ENCODE results near the gene CHRNA9. TPM values are rescaled to one million over a fixed set of nuclear protein-coding genes. Genes with fewer than 3 reads are reported as not detected.

Gene CHRNA9
- total RNA-seq, 4 donors from 2014 or later = not detected

GRCh38 chr4:40329805-40330204 is 5.3 kb upstream of the CHRNA9 start:
- Histone ChIP-seq H3K27ac (no peak overlapping the region), H3K36me3 (no peaks in the 10 kb centered on the region), H3K9me3 (no peaks in the 10 kb centered on the region), H3K4me3 (no peak overlapping the region), H3K4me1 (peaks cover 0 to 6% (median 0%) of the 10 kb centered on the region in 3 donors), H3K27me3 (no peaks in the 10 kb centered on the region)
- intact Hi-C loops (cut with DNase I) = no loop called here
- 90 to 93% methylated on average over 7 of the region's 7 CpGs for whole genome bisulfite sequencing, 2 donors
- no peak for DNase-seq
- TF ChIP-seq POLR2A (IDR thresholded peaks at IDR 0.05) = no peak
- TF ChIP-seq, protein P1, sequence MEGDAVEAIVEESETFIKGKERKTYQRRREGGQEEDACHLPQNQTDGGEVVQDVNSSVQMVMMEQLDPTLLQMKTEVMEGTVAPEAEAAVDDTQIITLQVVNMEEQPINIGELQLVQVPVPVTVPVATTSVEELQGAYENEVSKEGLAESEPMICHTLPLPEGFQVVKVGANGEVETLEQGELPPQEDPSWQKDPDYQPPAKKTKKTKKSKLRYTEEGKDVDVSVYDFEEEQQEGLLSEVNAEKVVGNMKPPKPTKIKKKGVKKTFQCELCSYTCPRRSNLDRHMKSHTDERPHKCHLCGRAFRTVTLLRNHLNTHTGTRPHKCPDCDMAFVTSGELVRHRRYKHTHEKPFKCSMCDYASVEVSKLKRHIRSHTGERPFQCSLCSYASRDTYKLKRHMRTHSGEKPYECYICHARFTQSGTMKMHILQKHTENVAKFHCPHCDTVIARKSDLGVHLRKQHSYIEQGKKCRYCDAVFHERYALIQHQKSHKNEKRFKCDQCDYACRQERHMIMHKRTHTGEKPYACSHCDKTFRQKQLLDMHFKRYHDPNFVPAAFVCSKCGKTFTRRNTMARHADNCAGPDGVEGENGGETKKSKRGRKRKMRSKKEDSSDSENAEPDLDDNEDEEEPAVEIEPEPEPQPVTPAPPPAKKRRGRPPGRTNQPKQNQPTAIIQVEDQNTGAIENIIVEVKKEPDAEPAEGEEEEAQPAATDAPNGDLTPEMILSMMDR (IDR thresholded peaks at IDR 0.05) = no peak

- WGBS, 2 donors = 78 to 90% methylated on average over 7 of the region's 7 CpGs
- no peak overlapping the region for H3K4me3 ChIP-seq
- TF ChIP-seq POLR2A (IDR thresholded peaks at IDR 0.05) = no peak
- TF ChIP-seq, protein P1 (IDR thresholded peaks at IDR 0.05) = no peak
- peaks cover 0 to 6% (median 0%) of the 10 kb centered on the region in 3 donors for H3K4me1 ChIP-seq
- no peaks in the 10 kb centered on the region for H3K36me3 ChIP-seq
- no peak for DNase-seq
- H3K27me3 ChIP-seq = no peaks in the 10 kb centered on the region
- no peak overlapping the region for H3K27ac ChIP-seq
- H3K9me3 ChIP-seq = no peaks in the 10 kb centered on the region
- intact Hi-C loops (cut with DNase I) = no loop called here
Observed at GRCh38 chr4:40330536-40330935, 4.6 kb upstream of the CHRNA9 start.

DNA sequence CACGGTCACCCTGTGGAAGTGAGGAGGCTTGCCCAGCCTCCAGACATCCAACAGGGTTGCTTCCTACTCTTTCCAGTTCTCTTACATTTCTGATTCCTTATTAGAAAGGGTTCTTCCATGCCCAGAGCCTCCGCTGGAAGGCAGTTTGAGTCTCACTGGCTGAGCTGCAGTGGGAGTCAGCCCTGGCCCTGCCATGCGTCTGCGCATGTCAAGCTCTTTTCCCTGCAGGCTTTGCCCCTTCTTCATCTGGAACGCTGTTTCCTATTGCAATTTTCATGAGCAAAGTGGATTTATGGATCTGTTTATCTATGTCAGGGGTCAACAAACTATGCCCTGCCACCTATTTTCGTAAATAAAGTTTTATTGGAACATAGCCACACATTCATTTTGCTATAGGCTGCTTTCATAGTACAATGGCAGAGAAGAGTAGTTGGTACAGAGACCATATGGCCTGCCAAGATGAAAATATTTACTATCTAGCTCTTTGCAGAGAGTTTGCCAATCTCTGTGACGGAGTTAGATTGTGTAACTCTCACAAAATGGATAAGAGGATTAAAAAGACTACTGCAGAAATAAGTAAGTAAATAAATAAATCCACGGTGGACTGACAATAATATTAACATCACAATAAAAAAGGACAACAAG is 3.9 kb upstream of the CHRNA9 start:
- H3K36me3 ChIP-seq = no peaks in the 10 kb centered on the region
- no peak overlapping the region for H3K4me3 ChIP-seq
- H3K27ac ChIP-seq = no peak overlapping the region
- TF ChIP-seq, protein P1 (IDR thresholded peaks at IDR 0.05) = no peak
- TF ChIP-seq POLR2A (IDR thresholded peaks at IDR 0.05) = no peak
- WGBS, 2 donors = 66 to 71% methylated on average over 8 of the region's 8 CpGs
- H3K4me1 ChIP-seq = peaks cover 0 to 6% (median 0%) of the 10 kb centered on the region in 3 donors
- no peak for DNase-seq
- intact Hi-C loops (cut with DNase I) = no loop called here
- no peaks in the 10 kb centered on the region for H3K27me3 ChIP-seq
- no peaks in the 10 kb centered on the region for H3K9me3 ChIP-seq

DNA sequence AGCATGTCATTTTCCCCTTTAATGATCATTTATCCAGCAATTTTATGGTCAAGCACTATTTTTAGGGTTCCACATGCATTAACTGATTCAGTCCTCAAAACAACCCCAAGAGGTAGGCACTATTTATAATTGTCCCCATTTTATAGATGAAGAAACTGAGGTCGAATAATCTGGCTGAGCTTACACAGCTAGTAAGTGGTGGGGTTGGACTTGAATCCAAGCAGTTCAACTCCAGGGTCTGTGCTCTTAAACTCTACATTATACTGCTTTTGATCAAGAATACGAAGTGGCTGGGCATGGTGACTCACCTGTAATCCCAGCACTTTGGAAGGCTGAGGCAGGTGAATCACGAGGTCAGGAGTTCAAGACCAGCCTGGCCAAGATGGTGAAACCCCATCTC is 3.2 kb upstream of the CHRNA9 start:
- H3K4me3 ChIP-seq = no peak overlapping the region
- H3K36me3 ChIP-seq = no peaks in the 10 kb centered on the region
- peaks cover 0 to 6% (median 0%) of the 10 kb centered on the region in 3 donors for H3K4me1 ChIP-seq
- WGBS, 2 donors = 57 to 60% methylated on average over 2 of the region's 3 CpGs
- TF ChIP-seq, protein P1 (IDR thresholded peaks at IDR 0.05) = no peak
- TF ChIP-seq POLR2A (IDR thresholded peaks at IDR 0.05) = no peak
- H3K27ac ChIP-seq = no peak overlapping the region
- intact Hi-C loops (cut with DNase I) = no loop called here
- DNase-seq = no peak
- no peaks in the 10 kb centered on the region for H3K27me3 ChIP-seq
- H3K9me3 ChIP-seq = no peaks in the 10 kb centered on the region

GRCh38 chr4:40333921-40334352 is 1.2 kb upstream of the CHRNA9 start:
- no peaks in the 10 kb centered on the region for H3K9me3 ChIP-seq
- H3K4me1 ChIP-seq = peaks cover 0 to 6% (median 0%) of the 10 kb centered on the region in 3 donors
- intact Hi-C loops (cut with DNase I) = no loop called here
- H3K27ac ChIP-seq = no peak overlapping the region
- no peaks in the 10 kb centered on the region for H3K36me3 ChIP-seq
- 25 to 36% methylated on average over 5 to 8 of the region's 8 CpGs for WGBS, 2 donors
- no peak for DNase-seq
- H3K27me3 ChIP-seq = no peaks in the 10 kb centered on the region
- H3K4me3 ChIP-seq = no peak overlapping the region
- TF ChIP-seq POLR2A (IDR thresholded peaks at IDR 0.05) = no peak
